Measurements from ENCODE around the gene MOB3B.

- no peak for TF ChIP-seq CTCF (CRISPR knock-in tag; IDR thresholded peaks at IDR 0.05)
- no peak for TF ChIP-seq SP1 (IDR thresholded peaks at IDR 0.05)
- TF ChIP-seq SP1 (CRISPR knock-in tag; IDR thresholded peaks at IDR 0.05), result no peak
- TF ChIP-seq CHD2 (IDR thresholded peaks at IDR 0.05; ENCODE audit: low read depth, low read length), result no peak
- no peak for TF ChIP-seq ZBTB33 (CRISPR knock-in tag; IDR thresholded peaks at IDR 0.05)
Observed at GRCh38 chr9:27340961-27341511, 188.6 kb downstream of the MOB3B start.

Data from HepG2 (cell line).